ENCODE results near the gene CTNNA2. TPM values are rescaled to one million over a fixed set of nuclear protein-coding genes. Genes with fewer than 3 reads are reported as not detected.

CTNNA2 gene
- total and polyA plus RNA-seq, 2 of the 8 experiments (the other 6 are each of a cell fraction or from before 2014, with no cell fraction given), result 3.9 to 9.0 TPM

GRCh38 chr2:79622508-79622907 lies 109.7 kb downstream of the CTNNA2 start:
- Histone ChIP-seq H3K4me3 (ENCODE audit: extremely low read depth in 1 of 4, insufficient read depth in 2 of 4, low read depth in 3 of 4, low read length in 4 of 4) (no peak overlapping the region), H3K56ac (replicated peaks; ENCODE audit: insufficient read length, low read depth, low read length) (no peak overlapping the region), H2BK5ac (ENCODE audit: low read depth, low read length) (no peak overlapping the region), H3K23ac (ENCODE audit: insufficient read length) (no peak overlapping the region), H3K23me2 (ENCODE audit: low read depth, low read length) (no peaks in the 10 kb centered on the region; the same call in 1 of the 2 replicates), H3K9ac (replicated peaks in 1 of 4; ENCODE audit: extremely low read depth in 1 of 4, low read depth in 3 of 4, low read length in 3 of 4) (no peak overlapping the region), H2BK20ac (ENCODE audit: low read length) (no peak overlapping the region), H3K4ac (replicated peaks; ENCODE audit: insufficient read length, low read depth, low read length) (no peak overlapping the region), H3K14ac (ENCODE audit: insufficient read length) (no peak overlapping the region), H2AK5ac (ENCODE audit: low read depth, low read length) (no peak overlapping the region), H2BK15ac (ENCODE audit: low read length) (no peak overlapping the region), H3K36me3 (ENCODE audit: control insufficient read depth in 2 of 4, insufficient read depth in 4 of 4, low read length in 3 of 4) (no peaks in the 10 kb centered on the region), H2BK12ac (ENCODE audit: low read depth, low read length) (no peak overlapping the region), H3K4me1 (replicated peaks in 1 of 4; ENCODE audit: control insufficient read depth in 3 of 4, insufficient read depth in 4 of 4, low read length in 3 of 4) (no peaks in the 10 kb centered on the region), H4K91ac (replicated peaks; ENCODE audit: insufficient read length, low read length) (no peak overlapping the region), H3K79me2 (ENCODE audit: control insufficient read depth in 1 of 2, insufficient read depth in 2 of 2, low read length in 2 of 2) (no peaks in the 10 kb centered on the region), H2BK120ac (replicated peaks; ENCODE audit: low read depth, low read length) (no peak overlapping the region), H3K9me3 (ENCODE audit: insufficient read depth in 2 of 2, low read depth in 1 of 2, low read length in 1 of 2) (no peaks in the 10 kb centered on the region), H3K4me2 (ENCODE audit: insufficient read depth in 1 of 2, low read depth in 2 of 2, low read length in 2 of 2) (no peak overlapping the region), H2AFZ (ENCODE audit: low read length) (no peak overlapping the region), H3K27ac (ENCODE audit: low read depth, low read length) (no peak overlapping the region), H3K27me3 (replicated peaks in 1 of 4; ENCODE audit: control insufficient read depth in 3 of 4, extremely low read depth in 1 of 4, insufficient read depth in 3 of 4, low read length in 3 of 4) (no peaks in the 10 kb centered on the region), H4K5ac (ENCODE audit: insufficient read length, low read depth, low read length) (no peak overlapping the region), H4K8ac (ENCODE audit: extremely low read depth, insufficient read depth, low read length) (no peak overlapping the region), H4K20me1 (replicated peaks in 1 of 2; ENCODE audit: control insufficient read depth in 1 of 2, insufficient read depth in 2 of 2, low read length in 2 of 2) (no peaks in the 10 kb centered on the region), H3K18ac (ENCODE audit: extremely low read depth, low read length) (no peak overlapping the region), H3K79me1 (ENCODE audit: low read depth, low read length) (no peaks in the 10 kb centered on the region)
- ChIA-PET POLR2A (ENCODE audit: partially characterized antibody) (no interaction called here), CTCF (ENCODE audit: partially characterized antibody) (no interaction called here)
- 77% methylated on average over 3 of the region's 3 CpGs; no CpG with 5 or more reads in 1 of the 2 experiments for WGBS, 2 experiments (ENCODE audit: extremely low coverage in 1 of 2, insufficient coverage in 1 of 2, insufficient read length in 1 of 2, insufficient replicate concordance in 2 of 2, low coverage in 1 of 2, low lambda C conversion rate in 2 of 2, missing lambda C conversion rate in 1 of 2)
- no peak for DNase-seq (ENCODE audit: low read depth in 1 of 2, low spot score in 2 of 2)
- no peak for FAIRE-seq
- TF ChIP-seq SIN3A (conservative IDR thresholded peaks at IDR 0.05 in 1 of 2, IDR thresholded peaks at IDR 0.05 in 1 of 2; ENCODE audit: low read depth in 1 of 2, low read length in 2 of 2) (no peak), TAF7 (optimal IDR thresholded peaks at IDR 0.05; ENCODE audit: borderline replicate concordance, low read depth, low read length) (no peak), TBP (IDR thresholded peaks at IDR 0.05; ENCODE audit: low read depth, low read length) (no peak), HDAC6 (IDR thresholded peaks at IDR 0.05; ENCODE audit: low read depth, low read length) (no peak), NANOG (IDR thresholded peaks at IDR 0.05; ENCODE audit: insufficient read depth, low read depth, low read length, poor library complexity, severe bottlenecking) (no peak), CBX5 (IDR thresholded peaks at IDR 0.05; ENCODE audit: low read depth, low read length) (no peak), SIRT6 (IDR thresholded peaks at IDR 0.05; ENCODE audit: low read length) (no peak), JUN (IDR thresholded peaks at IDR 0.05; ENCODE audit: low read depth, low read length) (no peak), SIX5 (IDR thresholded peaks at IDR 0.05; ENCODE audit: low read depth, low read length) (no peak), CBX8 (IDR thresholded peaks at IDR 0.05; ENCODE audit: borderline replicate concordance, low read depth, low read length) (no peak), TCF12 (IDR thresholded peaks at IDR 0.05; ENCODE audit: low read depth, low read length) (no peak), GTF2F1 (IDR thresholded peaks at IDR 0.05; ENCODE audit: borderline replicate concordance, low read depth, low read length) (no peak), SUZ12 (IDR thresholded peaks at IDR 0.05; ENCODE audit: low read length) (no peak), KDM1A (IDR thresholded peaks at IDR 0.05; ENCODE audit: borderline replicate concordance, low read length) (no peak), E2F6 (IDR thresholded peaks at IDR 0.05) (no peak)

Data from H1 (cell line).